Limb (tissue), 2 donors: ENCODE results near the gene CCDC87.

ENCODE experiments used
- DNase-seq, 2 donors: peaks; one replicate each; pipeline ENCODE4 v3.0.0-alpha.2; 2016; ENCODE audit errors: extremely low spot score in 2 of 2

The CCDC87 gene

GRCh38 chr11:66581261-66581660 lies 11.6 kb downstream of the CCDC87 start:
- no peak for DNase-seq

GRCh38 chr11:66580803-66581202 lies 12.1 kb downstream of the CCDC87 start:
- DNase-seq: no peak

GRCh38 chr11:66579017-66579606 lies 13.8 kb downstream of the CCDC87 start:
- peak; percentile 71 to 88 for DNase-seq

- no peak for DNase-seq
These were observed 22.0 kb downstream of the CCDC87 start for GRCh38 chr11:66570850-66571180.

GRCh38 chr11:66570079-66570849 lies 22.6 kb downstream of the CCDC87 start:
- DNase-seq: no peak

- DNase-seq: no peak
These were observed 23.8 kb downstream of the CCDC87 start for GRCh38 chr11:66569076-66569475.

GRCh38 chr11:66568124-66568916 lies 24.5 kb downstream of the CCDC87 start, which contains the start of gene CTSF:
TSS of gene CTSF (minus strand) at chr11:66568606. CDS start at chr11:66568486, 120 bp downstream.
- peak; percentile 63 to 87 for DNase-seq

GRCh38 chr11:66567787-66568123 lies 25.1 kb downstream of the CCDC87 start:
- no peak for DNase-seq

GRCh38 chr11:66566221-66566620 lies 26.6 kb downstream of the CCDC87 start:
- DNase-seq: no peak

GRCh38 chr11:66564984-66565383 lies 27.9 kb downstream of the CCDC87 start:
- DNase-seq: no peak

- no peak for DNase-seq
These were observed 28.3 kb downstream of the CCDC87 start for GRCh38 chr11:66564538-66564937.

- DNase-seq: no peak
These were observed 29.0 kb downstream of the CCDC87 start for GRCh38 chr11:66563832-66564231.

GRCh38 chr11:66562907-66563583 lies 29.8 kb downstream of the CCDC87 start:
- DNase-seq: no peak

GRCh38 chr11:66562275-66562674 lies 30.6 kb downstream of the CCDC87 start:
- DNase-seq: no peak

GRCh38 chr11:66561975-66562248 lies 31.0 kb downstream of the CCDC87 start:
- no peak for DNase-seq

- no peak for DNase-seq
These were observed 31.5 kb downstream of the CCDC87 start for GRCh38 chr11:66561178-66561974.

- DNase-seq: no peak
These were observed 32.8 kb downstream of the CCDC87 start for GRCh38 chr11:66559866-66560676.

- peak in 1 of 2 donors; percentile 46 for DNase-seq
These were observed 33.6 kb downstream of the CCDC87 start for GRCh38 chr11:66559142-66559865.

- DNase-seq: no peak
These were observed 35.0 kb downstream of the CCDC87 start for GRCh38 chr11:66557733-66558326.
